Fibroblast of lung (primary cell): ENCODE measurements around the gene SLC34A1.

Experiments used
- CTCF ChIP-seq, 2 donors: IDR thresholded peaks in 1 of 2; conservative IDR thresholded peaks in 1 of 2; 1 replicate in 1 of 2; 2 replicates in 1 of 2; pipeline ENCODE4 v1.5.1; 2011 to 2012; ENCODE audit warnings: low read length in 2 of 2, control low read depth in 1 of 2, inconsistent platforms in 1 of 2, low read depth in 1 of 2, mild to moderate bottlenecking in 1 of 2
- EZH2 ChIP-seq: IDR thresholded peaks from 2 replicates; pipeline ENCODE4 v1.5.1; 2012; ENCODE audit warnings: low read length, control low read depth, mild to moderate bottlenecking; ENCODE audit errors: missing control alignments

GRCh38 chr5:177446200-177447065, 62.2 kb downstream of the SLC34A1 start, which contains the start of gene PRR7:
- TF ChIP-seq CTCF (conservative IDR thresholded peaks at IDR 0.05 in 1 of 2, IDR thresholded peaks at IDR 0.05 in 1 of 2; ENCODE audit: low read depth in 1 of 2, low read length in 2 of 2) (no peak), EZH2 (no peak)
